Bronchial epithelial cell (primary cell): ENCODE measurements around the gene DCDC2. TPM values are rescaled to one million over a fixed set of nuclear protein-coding genes. Genes with fewer than 3 reads are reported as not detected.
"Not testable (repeated sequence)": the region's sequence is repeated elsewhere in the genome, so short reads cannot be mapped to it uniquely, and the experiment has no call there.

Source experiments
- DNase-seq: peaks from one replicate; pipeline ENCODE4 v3.0.0-alpha.2; 2010; ENCODE audit warnings: low read depth
- FAIRE-seq: peaks from 2 replicates; lab custom pipeline; 2011; peaks lifted over from hg19 to GRCh38; lab: Jason Lieb, UNC
- H3K27me3 ChIP-seq: 2 replicates; pipeline ENCODE4 v1.5.1; 2011; ENCODE audit warnings: low read length; ENCODE audit not compliant: control insufficient read depth, insufficient read depth
- H3K36me3 ChIP-seq: 2 replicates; pipeline ENCODE4 v1.5.1; 2011; ENCODE audit warnings: low read length; ENCODE audit not compliant: control insufficient read depth, insufficient read depth
- H3K4me3 ChIP-seq: 2 replicates; pipeline ENCODE4 v1.5.1; 2011; ENCODE audit warnings: mild to moderate bottlenecking, low read depth, low read length, control low read depth
- CTCF ChIP-seq: IDR thresholded peaks from 2 replicates; pipeline ENCODE4 v1.5.1; 2011; ENCODE audit warnings: mild to moderate bottlenecking, moderate library complexity, low read length, control low read depth, inconsistent platforms; ENCODE audit not compliant: insufficient read depth, severe bottlenecking
- total RNA-seq: library from RNA; depleted of rRNA; stranded (reverse); fragments of >200 nt; gene quantifications from 2 replicates; pipeline ENCODE4 v1.2.1, GENCODE V29; 2014

Gene DCDC2
- total RNA-seq, result under 0.01 and 0.13 TPM in 2 replicates

- TF ChIP-seq CTCF, result no peak
- H3K27me3 ChIP-seq, result peaks cover 7% of the 10 kb centered on the region
- FAIRE-seq, result no peak
- peak within 1 kb of the TSS; percentile 22 for H3K4me3 ChIP-seq
- DNase-seq, result peak; percentile 38
- no peaks in the 10 kb centered on the region for H3K36me3 ChIP-seq
These were observed at the start of gene DCDC2 for GRCh38 chr6:24357336-24358218. Gene DCDC2, minus strand, starts transcription at chr6:24358059. Its CDS starts 309 bp downstream, at chr6:24357750.

- no peak overlapping the region for H3K4me3 ChIP-seq
- no peak for TF ChIP-seq CTCF
- H3K27me3 ChIP-seq, result no peaks in the 10 kb centered on the region
- peaks cover 7% of the 10 kb centered on the region for H3K36me3 ChIP-seq
- no peak for DNase-seq
- no peak for FAIRE-seq
These were observed 47.4 kb upstream of the DCDC2 start for GRCh38 chr6:24405262-24405661.

GRCh38 chr6:24403501-24403824, 45.6 kb upstream of the DCDC2 start:
- Histone ChIP-seq H3K36me3 (peaks cover 5% of the 10 kb centered on the region), H3K4me3 (peak overlapping the region; percentile 84), H3K27me3 (no peaks in the 10 kb centered on the region)
- FAIRE-seq, result no peak
- no peak for TF ChIP-seq CTCF
- peak; percentile 28 for DNase-seq

DNA sequence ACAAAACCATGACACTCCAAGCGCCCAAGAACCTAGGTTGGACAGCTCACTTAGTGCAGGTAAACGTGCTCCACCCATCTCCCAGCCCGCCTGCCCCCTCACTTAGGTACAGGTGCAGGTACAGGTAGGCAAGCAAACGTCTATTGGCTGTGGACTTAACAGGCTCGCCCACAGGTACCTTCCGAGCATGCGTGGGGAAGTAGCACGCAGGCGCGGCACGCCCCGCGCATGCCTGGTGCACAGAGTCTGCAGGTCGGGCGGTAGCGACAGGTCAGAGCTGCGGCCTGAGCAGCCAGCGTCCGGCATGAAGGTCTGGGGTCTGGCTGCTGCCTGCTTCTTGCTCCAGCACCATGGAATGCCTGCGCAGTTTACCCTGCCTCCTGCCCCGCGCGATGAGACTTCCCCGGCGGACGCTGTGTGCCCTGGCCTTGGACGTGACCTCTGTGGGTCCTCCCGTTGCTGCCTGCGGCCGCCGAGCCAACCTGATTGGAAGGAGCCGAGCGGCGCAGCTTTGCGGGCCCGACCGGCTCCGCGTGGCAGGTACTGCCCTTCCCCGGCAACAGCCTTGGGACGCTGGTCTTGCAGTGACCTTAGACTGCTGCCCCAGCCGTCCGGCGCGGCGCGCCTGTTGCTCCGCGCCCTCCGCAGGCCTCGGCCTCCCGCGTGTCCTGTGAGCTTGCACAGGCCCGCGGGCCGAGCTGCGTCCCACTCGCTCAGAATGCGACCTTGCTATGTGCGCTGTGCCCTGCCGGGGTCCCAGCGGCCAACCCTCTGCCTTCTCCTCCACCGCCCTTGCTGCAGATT, 45.0 kb upstream of the DCDC2 start, which contains the start of gene MRS2:
Gene MRS2, plus strand, starts transcription at position 240 of the 804 bp plus-strand sequence. Its CDS starts 111 bp downstream, at position 351.
- Histone ChIP-seq H3K27me3 (no peaks in the 10 kb centered on the region), H3K36me3 (peaks cover 5% of the 10 kb centered on the region), H3K4me3 (peak within 1 kb of the TSS; percentile 84)
- DNase-seq (peak; percentile 94), FAIRE-seq (no peak)
- no peak for TF ChIP-seq CTCF

DNA sequence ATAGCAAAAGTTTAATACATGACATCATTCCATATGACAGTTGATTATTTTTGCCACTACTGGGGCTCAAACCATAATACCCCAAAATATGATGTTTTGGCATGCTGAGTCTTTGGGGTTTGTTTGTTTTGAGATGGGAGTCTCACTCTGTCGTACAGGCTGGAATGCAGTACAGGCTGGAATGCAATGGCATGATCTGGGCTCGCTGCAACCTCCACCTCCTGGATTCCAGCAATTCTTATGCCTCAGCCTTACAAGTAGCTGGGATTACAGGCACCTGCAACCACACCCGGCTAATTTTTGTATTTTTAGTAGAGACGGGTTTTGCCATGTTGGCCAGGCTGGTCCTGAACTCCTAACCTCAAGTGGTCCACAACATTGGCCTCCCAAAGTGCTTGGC, 43.6 kb upstream of the DCDC2 start:
- DNase-seq (no peak), FAIRE-seq (no peak)
- TF ChIP-seq CTCF, result no peak
- peaks cover 2% of the 10 kb centered on the region for H3K36me3 ChIP-seq
- no peak overlapping the region for H3K4me3 ChIP-seq
- H3K27me3 ChIP-seq, result no peaks in the 10 kb centered on the region

DNA sequence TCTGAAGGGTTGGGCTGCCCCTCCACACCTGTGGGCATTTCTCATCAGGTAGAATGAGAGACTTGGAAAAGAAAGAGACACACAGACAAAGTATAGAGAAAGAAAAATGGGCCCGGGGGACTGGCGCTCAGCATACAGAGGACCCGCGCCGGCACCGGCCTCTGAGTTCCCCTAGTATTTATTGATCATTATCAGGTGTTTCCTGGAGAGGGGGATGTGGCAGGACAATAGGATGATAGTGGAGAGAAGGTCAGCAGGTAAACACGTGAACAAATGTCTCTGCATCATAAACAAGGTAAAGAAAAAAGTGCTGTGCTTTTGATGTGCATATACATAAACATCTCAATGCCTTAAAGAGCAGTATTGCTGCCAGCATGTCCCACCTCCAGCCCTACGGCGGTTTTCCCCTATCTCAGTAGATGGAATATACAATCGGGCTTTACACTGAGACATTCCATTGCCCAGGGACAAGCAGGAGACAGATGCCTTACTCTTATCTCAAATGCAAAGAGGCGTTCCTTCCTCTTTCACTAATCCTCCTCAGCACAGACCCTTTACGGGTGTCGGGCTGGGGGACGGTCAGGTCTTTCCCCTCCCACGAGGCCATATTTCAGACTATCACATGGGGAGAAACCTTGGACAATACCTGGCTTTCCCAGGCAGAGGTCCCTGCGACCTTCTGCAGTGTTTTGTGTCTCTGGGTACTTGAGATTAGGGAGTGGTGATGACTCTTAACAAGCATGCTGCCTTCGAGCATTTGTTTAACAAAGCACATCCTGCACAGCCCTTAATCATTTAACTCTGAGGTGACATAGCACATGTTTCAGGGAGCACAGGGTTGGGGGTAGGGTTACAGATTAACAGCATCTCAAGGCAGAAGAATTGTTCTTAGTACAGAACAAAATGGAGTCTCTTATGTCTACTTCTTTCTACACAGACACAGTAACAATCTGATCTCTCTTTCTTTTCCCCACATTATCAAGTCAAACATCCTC, 42.5 kb upstream of the DCDC2 start:
- H3K4me3 ChIP-seq, DNase-seq, H3K27me3 ChIP-seq, H3K36me3 ChIP-seq, FAIRE-seq: not testable (repeated sequence)
